GM12873 (cell line): ENCODE results near the gene USP34.

ENCODE experiments used
- TF ChIP-seq, protein P1 (sequence below): IDR thresholded peaks from 2 replicates; pipeline ENCODE4 v1.5.1; 2012; ENCODE audit warnings: low read depth, mild to moderate bottlenecking, moderate library complexity, low read length, control low read depth; ENCODE audit not compliant: insufficient read depth; ENCODE audit errors: missing control alignments

Gene USP34

DNA sequence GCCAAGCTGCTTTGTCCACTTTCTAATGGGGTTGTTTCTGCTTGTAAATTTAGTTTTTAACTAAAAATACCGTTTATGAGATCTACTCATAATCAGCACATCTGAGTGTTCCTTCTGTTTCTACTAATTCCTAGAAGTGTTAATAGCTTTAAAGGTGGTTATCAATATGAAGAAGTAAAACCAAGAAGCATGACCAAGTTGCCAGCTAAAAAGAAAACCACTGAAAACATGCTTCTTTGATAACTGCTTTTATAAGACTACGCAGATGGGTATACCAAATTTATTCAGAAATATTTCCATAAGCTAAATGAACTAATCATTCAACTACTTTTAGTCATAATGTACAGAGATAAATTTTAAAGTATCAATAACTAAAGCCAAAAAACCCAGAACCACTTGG lies 207.1 kb downstream of the USP34 start:
- TF ChIP-seq, protein P1, sequence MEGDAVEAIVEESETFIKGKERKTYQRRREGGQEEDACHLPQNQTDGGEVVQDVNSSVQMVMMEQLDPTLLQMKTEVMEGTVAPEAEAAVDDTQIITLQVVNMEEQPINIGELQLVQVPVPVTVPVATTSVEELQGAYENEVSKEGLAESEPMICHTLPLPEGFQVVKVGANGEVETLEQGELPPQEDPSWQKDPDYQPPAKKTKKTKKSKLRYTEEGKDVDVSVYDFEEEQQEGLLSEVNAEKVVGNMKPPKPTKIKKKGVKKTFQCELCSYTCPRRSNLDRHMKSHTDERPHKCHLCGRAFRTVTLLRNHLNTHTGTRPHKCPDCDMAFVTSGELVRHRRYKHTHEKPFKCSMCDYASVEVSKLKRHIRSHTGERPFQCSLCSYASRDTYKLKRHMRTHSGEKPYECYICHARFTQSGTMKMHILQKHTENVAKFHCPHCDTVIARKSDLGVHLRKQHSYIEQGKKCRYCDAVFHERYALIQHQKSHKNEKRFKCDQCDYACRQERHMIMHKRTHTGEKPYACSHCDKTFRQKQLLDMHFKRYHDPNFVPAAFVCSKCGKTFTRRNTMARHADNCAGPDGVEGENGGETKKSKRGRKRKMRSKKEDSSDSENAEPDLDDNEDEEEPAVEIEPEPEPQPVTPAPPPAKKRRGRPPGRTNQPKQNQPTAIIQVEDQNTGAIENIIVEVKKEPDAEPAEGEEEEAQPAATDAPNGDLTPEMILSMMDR = no peak

DNA sequence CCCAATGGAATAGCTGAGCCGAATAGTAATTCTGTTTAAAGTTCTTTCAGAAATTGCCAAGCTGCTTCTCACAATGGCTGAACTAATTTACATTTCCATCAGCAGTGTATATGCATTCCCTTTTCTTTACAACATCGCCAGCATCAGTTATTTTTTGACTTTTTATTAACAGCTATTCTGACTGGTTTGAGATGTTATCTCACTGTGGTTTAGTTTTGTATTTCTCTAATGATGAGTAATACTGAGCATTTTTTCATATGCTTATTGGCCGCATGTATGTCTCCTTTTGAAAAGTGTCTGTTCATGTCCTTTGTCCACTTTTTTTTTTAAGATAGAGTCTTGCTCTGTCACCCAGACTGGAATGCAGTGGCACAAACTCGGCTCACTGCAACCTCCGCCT lies 208.2 kb downstream of the USP34 start:
- TF ChIP-seq, protein P1 = no peak

- TF ChIP-seq, protein P1 = no peak
These were observed 213.4 kb downstream of the USP34 start for GRCh38 chr2:61257446-61257845.

GRCh38 chr2:61255580-61256437 lies 215.1 kb downstream of the USP34 start:
- TF ChIP-seq, protein P1 = no peak

- TF ChIP-seq, protein P1 = no peak
These were observed 216.4 kb downstream of the USP34 start for GRCh38 chr2:61254536-61254935.

- TF ChIP-seq, protein P1 = no peak
These were observed 217.8 kb downstream of the USP34 start for GRCh38 chr2:61253136-61253535.

- TF ChIP-seq, protein P1 = no peak
These were observed 218.9 kb downstream of the USP34 start for GRCh38 chr2:61252031-61252430.
